Stimulated activated CD4-positive, alpha-beta T cell treated with anti-CD3 and anti-CD28 coated beads, Interleukin-4, amount 100 ng/mL, for 4 hours (primary cell): Measurements from ENCODE around the gene DOLPP1.
"Not testable (repeated sequence)": the region's sequence is repeated elsewhere in the genome, so short reads cannot be mapped to it uniquely, and the experiment has no call there.

Experiments used
- DNase-seq, 2 experiments: peaks; one replicate each; pipeline ENCODE4 v3.0.0-alpha.2; 2020

DOLPP1 gene

GRCh38 chr9:129113645-129114304 lies 32.9 kb downstream of the DOLPP1 start:
- no peak for DNase-seq

DNA sequence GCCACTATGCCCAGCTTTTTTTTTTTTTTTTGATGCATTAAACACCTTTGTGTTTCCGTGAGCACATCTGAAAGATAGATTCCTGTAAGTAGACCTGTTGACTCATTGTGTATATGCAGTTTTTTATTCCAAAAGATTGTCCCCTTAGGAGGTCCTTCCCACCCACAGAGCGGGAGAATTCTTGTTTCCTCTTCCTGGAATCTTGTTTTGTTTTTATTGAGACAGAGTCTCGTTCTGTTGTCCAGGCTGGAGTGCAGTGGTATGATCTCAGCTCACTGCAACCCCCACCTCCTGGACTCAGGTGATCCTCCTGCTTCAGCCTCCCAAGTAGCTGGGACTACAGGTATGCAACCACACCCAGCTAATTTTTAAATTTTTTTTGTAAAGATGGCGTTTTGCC lies 37.9 kb downstream of the DOLPP1 start:
- DNase-seq: no peak

- DNase-seq: no peak
These were observed 40.6 kb downstream of the DOLPP1 start for GRCh38 chr9:129121483-129121882.

DNA sequence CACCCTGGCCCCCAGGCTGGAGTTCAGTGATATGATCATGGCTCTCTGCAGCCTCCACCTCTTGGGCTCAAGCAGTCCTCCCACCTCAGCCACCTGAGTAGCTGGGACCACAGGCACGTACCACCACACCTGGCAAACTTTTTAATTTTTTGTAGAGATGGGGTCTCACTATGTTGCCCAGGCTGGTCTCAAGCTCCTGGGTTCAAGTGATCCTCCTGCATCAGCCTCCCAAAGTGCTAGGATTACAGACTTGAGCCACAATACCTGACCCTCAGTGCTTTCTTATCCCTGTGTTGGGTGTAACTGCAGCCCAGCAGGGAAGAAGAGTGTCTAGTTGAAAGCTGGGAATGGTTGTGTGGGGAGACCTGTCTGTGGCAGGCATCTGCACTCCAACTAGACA lies 41.2 kb downstream of the DOLPP1 start:
- DNase-seq: no peak

DNA sequence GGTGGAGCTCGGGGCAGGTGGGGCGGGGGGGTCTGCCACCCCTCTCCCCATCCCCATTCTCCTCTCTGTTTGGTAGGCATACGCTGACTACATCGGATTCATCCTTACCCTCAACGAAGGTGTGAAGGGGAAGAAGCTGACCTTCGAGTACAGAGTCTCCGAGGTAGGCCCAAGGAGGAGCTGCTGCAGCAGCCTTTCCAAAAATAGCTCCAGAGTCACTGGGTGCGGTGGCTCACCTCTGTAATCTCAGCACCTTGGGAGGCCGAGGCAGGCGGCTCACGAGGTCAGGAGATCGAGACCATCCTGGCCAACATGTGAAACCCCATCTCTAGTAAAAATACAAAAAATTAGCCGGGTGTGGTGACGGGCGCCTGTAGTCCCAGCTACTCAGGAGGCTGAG lies 42.1 kb downstream of the DOLPP1 start:
- DNase-seq: not testable (repeated sequence)

DNA sequence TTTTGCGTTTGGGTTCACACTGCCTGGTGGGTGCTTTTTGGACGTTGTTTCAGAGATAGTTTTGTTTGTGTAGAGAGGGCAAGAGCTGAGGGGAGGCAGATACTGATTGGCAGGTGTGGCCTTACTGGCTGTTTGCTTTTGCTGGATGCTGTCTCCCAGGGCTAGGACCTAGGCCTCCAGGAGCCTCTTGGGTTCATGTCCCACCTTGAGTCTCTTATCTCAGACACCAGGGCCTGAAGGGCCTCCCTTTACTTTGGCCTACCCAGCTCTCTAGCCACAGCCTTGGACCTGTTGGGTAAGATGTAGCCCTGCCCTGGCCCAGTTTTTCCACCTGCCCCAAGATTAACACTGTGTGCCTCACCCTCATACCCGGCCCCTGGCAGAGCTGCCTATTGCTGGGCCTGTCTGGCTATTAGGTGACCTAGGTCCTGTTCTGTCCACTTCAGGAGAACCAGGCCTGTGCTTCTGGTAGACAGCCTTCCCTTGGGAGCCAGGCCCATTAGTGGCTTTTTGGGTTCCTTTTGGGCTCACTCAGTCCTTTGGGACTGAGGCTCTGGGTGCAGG lies 43.7 kb downstream of the DOLPP1 start:
- no peak for DNase-seq

DNA sequence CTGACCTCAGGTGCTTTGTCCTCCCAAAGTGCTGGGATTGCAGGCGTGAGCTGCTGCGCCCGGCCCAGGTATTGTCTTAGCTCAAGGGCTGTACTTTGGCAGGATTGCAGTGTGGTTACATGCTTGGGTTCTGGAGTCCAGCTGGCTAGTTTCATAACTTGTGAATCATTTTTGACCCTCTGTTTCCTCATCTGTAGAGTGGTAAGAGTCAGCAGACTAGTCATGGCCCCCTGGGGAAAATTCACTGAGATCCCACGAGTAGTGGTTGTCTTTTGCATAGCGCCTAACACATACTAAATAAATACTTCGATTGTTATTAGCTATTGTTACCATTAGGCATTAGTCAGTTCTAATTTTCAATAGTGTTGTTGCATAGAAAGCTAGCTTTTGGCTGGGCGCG lies 44.6 kb downstream of the DOLPP1 start:
- no peak for DNase-seq

- no peak for DNase-seq
These were observed 46.1 kb downstream of the DOLPP1 start for GRCh38 chr9:129126749-129127618.

DNA sequence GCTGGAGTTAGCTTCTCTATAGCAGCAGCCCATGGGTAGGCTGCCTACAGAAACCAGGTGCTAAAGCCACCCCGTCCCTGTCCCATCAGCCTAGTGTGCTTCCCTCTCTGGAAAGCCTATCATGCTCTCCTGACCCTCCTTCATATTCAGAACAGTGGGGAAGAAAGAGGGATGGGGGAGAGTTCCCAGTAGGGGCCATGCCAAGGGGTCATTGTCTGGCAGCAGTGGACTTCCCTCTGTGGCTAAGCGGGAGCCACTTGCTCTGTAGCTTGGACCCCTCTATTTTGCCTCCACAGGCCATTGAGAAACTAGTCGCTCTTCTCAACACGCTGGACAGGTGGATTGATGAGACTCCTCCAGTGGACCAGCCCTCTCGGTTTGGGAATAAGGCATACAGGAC lies 47.8 kb downstream of the DOLPP1 start:
- DNase-seq: no peak

DNA sequence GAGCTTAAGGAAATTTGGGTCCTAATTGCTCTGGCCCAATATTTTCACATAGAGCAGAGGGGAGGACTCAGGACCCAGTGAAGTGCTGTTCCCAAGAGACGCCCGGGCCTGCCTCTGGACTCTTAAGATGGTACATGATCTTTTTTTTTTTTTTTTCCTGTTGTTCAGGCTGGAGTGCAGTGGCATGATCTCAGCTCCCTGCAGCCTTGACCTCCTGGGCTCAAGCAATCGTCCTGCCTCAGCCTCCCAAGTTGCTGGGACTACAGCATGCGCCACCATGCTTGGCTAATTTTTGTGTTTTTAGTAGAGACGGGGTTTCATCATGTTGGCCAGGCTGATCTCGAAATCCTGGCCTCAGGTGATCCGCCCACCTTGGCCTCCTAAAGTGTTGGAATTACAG lies 49.4 kb downstream of the DOLPP1 start:
- DNase-seq: not testable (repeated sequence)

GRCh38 chr9:129130791-129131190 lies 49.9 kb downstream of the DOLPP1 start:
- DNase-seq: no peak

DNA sequence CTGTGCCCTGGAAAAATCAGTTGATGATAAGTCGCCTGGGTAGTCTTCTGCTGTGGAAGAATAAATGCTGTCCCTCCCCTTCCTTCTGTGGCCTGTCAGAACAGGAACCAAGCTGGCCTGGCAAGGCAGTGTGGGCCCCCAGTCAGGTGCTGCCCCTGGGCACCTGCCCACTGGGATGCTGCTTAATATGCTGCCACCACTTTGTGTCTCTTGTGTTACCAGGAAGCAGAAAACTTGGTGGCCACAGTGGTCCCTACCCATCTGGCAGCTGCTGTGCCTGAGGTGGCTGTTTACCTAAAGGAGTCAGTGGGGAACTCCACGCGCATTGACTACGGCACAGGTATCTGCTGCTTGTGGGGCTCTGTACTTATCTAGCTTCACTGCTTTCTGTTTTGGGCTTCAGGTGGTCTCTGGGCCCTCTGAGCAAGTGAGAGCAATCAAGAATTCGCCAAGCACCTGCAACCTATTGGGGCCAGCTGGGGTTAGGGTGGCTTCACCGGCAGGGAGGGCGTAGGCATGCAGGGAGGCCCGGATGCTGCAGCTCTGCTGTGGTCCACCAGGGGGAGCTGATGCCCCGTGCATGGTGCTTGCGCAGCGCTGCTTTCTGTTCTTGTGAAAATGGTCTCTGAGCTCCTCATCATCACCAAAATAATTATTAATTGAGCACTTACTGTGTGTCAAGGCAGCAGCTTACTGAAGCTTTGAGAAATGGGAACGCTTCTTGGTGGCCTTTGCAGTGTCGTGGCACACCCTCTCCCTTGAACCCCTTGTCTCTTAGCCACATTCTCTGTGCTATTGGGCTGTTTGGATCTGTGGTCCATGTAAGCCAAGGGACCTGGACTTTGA lies 50.6 kb downstream of the DOLPP1 start:
- peak; percentile 79 to 80 for DNase-seq

GRCh38 chr9:129133082-129133481 lies 52.2 kb downstream of the DOLPP1 start:
- DNase-seq: no peak

DNA sequence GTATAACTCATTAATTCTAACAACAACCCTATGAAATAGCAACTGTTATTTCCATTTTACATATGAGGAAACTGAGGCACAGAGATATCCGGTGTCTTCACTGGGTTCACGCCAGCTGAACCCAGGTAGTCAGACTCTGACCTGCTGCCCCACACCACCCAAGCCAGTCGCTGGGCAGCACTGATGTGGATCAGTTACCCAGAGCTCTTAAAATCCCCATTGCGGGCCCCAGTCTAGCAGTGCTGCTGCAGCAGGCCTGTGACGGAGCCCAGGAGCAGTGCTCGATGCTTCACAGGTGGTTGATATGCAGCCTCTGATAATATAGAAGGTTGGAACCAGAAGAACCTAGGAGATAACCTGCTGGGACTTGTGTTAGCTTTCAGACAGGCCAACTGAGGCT lies 54.6 kb downstream of the DOLPP1 start:
- DNase-seq: no peak

DNA sequence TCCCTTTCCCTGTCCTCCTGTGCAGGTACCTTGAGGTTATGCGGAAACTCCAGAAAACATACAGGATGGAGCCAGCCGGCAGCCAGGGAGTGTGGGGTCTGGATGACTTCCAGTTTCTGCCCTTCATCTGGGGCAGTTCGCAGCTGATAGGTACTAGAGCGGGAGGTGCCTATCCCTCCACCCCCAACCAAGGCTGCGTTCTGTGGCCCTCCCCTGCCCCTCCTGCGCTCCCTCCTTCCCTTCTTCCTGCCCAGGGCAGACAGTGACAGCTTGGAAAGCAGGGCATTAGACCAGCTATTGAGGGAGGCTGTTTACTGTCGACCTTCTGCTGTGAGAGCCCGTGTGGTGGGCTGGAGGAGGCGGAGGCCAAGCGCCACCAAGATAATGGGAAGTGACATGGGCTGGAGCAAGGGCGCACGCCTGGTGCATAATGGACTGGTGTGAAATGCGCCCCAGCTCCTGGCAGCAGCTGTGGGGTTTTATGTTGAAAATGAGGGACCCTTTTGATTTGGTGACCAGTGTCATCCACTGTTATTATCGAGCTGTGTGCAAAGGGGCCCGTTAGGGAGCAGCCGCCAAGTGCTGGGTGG lies 55.6 kb downstream of the DOLPP1 start:
- DNase-seq: no peak

- DNase-seq: no peak
These were observed 56.6 kb downstream of the DOLPP1 start for GRCh38 chr9:129137292-129138143.

GRCh38 chr9:129138144-129138462 lies 57.2 kb downstream of the DOLPP1 start:
- DNase-seq: no peak

- no peak for DNase-seq
These were observed 57.7 kb downstream of the DOLPP1 start for GRCh38 chr9:129138476-129139232.

- peak; percentile 47 to 67 for DNase-seq
These were observed 58.5 kb downstream of the DOLPP1 start for GRCh38 chr9:129139233-129139992.

GRCh38 chr9:129139993-129140396 lies 59.1 kb downstream of the DOLPP1 start:
- peak; percentile 67 to 86 for DNase-seq
